T-helper 9 cell (primary cell): ENCODE results near the gene TANC1.

Source experiments
- DNase-seq: peaks from one replicate; pipeline ENCODE4 v3.0.0-alpha.2; 2020

The TANC1 gene

DNA sequence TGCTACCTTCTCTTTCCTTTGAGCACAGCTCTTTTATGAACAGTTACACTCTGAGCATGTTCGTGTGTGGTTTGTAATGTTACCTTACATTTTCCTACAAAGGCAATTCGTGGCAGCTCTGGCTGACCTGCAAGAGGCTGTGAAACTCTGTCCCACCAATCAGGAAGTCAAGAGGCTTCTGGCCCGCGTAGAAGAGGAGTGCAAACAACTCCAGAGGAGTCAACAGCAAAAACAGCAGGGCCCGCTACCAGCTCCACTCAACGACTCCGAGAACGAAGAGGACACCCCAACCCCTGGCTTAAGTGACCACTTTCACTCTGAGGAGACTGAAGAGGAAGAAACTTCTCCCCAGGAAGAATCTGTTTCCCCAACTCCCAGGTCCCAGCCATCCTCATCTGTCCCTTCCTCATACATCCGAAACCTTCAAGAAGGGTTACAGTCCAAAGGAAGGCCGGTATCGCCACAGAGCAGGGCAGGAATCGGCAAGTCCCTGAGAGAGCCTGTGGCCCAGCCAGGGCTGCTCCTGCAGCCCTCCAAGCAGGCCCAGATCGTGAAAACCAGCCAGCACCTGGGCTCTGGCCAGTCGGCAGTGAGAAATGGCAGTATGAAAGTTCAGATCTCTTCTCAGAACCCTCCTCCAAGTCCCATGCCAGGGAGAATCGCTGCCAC lies 261.2 kb downstream of the TANC1 start:
- DNase-seq: no peak

DNA sequence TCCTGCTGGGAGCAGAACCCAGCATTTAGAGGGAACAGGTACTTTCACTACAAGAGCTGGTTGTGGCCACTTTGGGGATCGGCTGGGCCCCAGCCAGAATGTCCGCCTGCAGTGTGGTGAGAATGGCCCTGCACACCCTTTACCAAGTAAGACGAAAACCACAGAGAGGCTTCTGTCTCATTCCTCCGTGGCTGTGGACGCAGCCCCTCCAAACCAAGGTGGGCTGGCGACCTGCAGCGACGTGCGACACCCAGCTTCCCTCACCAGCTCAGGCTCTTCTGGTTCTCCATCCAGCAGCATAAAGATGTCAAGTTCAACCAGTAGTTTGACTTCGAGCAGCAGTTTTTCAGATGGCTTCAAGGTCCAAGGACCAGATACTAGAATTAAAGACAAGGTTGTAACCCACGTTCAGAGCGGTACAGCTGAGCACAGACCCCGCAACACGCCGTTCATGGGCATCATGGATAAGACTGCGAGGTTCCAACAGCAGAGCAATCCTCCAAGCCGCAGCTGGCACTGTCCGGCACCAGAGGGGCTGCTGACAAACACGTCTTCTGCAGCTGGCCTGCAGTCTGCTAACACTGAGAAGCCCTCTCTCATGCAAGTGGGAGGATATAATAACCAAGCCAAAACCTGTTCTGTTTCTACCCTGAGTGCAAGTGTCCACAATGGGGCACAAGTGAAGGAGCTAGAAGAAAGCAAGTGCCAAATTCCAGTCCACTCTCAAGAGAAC lies 261.9 kb downstream of the TANC1 start:
- no peak for DNase-seq

DNA sequence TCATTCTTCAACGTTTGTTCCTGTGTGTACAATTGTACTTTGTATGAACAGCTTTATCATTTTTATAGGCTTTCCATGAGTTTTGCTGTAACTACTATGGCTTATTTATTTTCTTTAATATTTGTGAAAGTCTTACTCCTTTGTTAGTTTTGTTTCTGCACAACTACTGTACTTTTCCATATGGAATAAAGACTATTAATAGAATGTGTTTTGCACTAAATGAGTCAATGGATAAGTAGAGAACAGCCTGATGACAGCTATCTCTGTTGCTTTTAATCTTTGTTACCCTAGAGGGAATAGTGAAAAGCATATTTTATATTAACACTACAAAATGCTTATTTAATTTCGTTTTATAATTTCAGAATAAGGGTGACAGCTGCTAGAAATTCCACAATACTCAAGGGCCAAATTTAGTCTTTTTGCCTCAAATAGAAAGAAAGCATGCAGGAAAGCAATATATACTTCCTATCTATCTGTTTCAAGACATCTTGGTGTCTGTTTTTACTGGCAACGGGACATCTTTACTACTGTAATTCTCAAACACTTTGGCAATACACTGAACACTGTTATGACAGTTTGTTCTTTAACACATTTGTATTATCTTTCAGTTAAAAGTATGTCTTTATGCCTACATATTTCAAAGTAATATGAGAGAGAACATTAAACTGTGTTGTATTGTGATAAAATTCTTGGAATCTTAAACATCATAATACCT lies 264.2 kb downstream of the TANC1 start:
- DNase-seq: no peak

DNA sequence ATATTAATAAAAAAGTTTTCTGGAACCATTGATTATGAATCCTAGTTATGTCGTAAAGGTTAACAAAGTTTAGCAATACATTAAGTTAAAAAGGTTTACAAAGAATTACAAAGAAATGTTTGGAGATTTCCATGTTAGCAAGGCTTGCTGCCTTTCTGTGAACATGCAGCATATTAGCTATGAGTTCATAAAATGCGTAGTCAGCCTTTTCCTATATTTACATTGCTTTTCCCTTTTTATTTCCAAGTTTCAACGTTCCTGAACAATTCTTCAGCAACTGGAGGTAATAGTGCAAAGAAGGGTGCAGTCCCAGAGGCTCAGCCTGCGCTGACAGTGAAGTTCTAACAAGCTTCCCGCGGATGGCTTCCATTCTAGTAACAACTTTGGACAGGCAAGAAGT lies 266.4 kb downstream of the TANC1 start:
- DNase-seq: no peak

GRCh38 chr2:159243529-159243928 lies 275.1 kb downstream of the TANC1 start:
- no peak for DNase-seq

GRCh38 chr2:159246325-159246988 lies 278.0 kb downstream of the TANC1 start:
- no peak for DNase-seq

DNA sequence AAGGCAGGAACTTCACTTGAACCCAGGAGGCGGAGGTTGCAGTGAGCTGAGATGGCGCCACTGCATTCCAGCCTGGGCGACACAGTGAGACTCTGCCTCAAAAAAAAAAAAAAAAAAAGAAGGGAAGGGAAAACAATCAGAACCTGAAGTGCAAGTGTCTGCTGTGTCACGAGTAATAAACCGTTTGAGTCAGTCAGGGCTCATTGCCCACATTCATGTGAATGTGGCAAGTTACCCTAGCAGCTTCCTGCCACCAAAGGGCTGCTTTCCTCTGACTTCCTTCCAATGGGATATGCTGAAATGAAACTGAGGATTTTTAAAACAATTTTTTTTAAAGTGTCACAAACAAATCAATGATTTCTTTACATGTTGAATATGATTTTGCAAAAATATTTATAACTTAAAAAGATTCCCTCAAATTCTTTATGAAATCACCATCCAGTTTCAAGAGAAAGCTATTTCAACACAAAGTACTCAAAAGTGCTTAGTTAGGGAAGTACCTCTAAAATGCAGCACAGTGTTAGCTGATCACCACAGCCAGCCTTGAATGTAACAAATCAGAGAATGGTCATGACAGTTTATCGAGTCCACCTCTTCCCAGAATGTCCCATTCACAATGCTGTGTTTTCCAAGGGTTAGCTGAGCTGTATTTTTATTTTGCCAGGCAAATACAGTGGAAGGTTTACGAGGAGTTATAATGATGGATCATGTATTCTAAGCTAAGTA lies 281.7 kb downstream of the TANC1 start:
- DNase-seq: no peak

DNA sequence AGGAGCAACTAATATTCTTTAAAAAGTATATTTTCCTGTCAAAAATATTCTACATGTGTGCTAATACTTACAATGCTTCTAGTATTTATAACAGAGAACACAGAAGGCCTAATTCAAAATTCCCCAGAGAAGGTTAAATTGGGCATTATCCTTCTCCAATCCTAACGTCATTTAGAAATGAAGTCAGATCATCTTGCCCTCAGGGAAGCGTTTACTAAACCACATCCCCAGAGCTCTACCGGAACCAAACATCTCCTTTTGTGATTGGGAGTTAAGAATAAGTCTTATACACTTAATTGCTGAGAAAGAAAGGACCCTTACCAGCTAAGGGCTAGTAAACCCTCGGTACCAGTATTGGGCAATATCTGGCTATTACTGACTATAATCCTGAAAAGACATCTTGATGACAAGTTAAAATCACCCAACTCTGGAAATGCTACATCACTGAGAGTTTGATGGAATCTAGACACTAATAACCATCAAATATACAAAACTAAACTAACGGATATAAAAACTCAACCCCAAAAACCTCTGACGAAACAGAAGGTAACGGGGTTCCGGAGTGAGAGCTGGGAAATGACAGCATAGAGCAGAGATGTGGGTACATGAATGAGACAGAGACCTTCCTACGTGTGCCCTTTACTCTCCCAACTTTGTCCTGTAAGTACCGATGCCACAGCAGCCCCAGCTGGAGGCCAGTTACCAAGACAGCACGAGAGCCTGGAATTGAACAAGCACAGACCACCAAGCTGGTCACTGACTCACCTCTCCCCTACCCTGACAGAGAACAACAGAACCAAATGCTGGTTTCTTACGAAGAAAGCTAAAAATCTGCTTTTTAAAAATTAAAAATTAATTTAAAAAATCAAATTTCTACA lies 283.1 kb downstream of the TANC1 start:
- no peak for DNase-seq

- no peak for DNase-seq
Observed at GRCh38 chr2:159252905-159253304, 284.5 kb downstream of the TANC1 start.

GRCh38 chr2:159256159-159256558 lies 287.7 kb downstream of the TANC1 start:
- DNase-seq: no peak

GRCh38 chr2:159262226-159262625 lies 293.8 kb downstream of the TANC1 start:
- no peak for DNase-seq

GRCh38 chr2:159262904-159263303 lies 294.5 kb downstream of the TANC1 start:
- no peak for DNase-seq

DNA sequence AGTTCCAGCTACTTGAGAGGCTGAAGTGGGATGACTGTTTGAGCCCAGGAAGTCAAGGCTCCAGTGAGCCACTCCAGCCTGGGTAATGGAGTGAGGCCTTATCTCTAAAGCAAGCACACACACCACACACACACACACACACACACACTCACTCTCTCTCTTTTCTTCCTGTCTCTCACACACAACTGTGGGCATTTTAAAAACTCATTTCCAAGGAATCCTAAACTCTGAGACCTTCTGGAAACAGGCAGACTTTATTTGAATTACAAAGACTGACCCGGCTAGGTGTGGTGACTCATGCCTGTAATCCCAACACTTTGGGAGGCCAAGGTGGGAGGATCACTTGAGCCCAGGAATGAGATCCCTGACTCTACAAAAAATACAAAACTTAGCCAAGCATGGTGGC lies 296.7 kb downstream of the TANC1 start:
- DNase-seq: no peak

GRCh38 chr2:159266554-159266953 lies 298.1 kb downstream of the TANC1 start:
- no peak for DNase-seq

GRCh38 chr2:159267921-159268320 lies 299.5 kb downstream of the TANC1 start:
- no peak for DNase-seq

GRCh38 chr2:159270744-159271379 lies 302.4 kb downstream of the TANC1 start:
- DNase-seq: no peak

- DNase-seq: no peak
Observed at GRCh38 chr2:159272156-159272555, 303.7 kb downstream of the TANC1 start.

DNA sequence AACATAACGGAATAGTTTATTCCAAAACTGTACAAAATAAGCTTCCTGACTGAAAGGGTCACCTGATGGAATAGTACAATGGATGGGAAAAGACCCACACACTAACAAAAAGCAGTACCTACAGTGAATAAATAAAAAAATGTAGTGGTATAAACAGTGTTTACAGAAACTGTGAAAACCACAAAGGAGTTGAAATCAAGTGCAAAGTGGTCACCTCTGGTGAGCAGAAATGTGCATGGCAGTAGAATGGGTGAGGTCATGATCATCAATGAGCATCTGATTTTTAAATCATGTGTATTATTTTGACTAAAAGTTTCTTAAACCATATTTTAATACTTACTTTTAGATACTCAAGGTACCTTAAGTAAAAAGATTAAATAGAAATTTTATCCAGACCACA lies 306.7 kb downstream of the TANC1 start:
- DNase-seq: no peak

DNA sequence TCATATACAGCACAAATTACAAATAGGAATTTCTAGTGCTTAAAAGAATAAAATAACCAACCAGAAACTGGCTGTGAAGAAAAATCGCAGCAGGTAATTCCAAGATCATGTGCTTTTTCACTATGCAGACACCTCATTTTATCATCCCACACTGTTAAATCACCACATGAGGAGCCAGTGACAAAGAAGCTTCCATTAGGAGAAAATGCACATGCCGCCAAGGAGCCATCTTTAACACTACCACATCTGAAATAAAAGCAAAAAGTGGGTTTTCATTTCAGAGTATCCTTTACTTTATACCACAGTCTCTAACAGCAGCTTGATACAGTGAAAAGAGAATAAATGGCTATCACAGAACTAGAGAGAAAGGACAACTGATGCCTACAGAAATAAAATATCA lies 311.3 kb downstream of the TANC1 start:
- no peak for DNase-seq

DNA sequence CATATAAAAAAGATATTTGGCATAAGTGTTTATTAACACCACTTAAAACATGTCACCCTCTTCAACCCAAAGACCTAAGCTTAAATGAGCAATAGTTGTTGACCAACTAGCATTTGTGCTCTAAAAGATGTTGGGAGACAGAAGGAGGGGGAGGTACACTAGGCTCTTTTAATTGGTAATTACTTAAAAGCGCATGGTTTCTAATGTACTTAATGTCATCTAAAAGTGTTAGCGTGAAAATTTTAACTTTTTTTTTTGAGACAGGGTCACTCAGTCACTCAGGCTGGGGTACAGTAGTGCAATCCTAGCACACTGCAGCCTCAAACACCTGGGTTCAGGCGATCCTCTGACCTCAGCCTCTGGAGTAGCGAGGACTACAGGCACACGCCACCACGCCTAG lies 312.6 kb downstream of the TANC1 start:
- no peak for DNase-seq
